ENCODE data around the gene DCLK1. TPM values are rescaled to one million over a fixed set of nuclear protein-coding genes. Genes with fewer than 3 reads are reported as not detected.

DCLK1 gene
- total RNA-seq, 1 experiment from 2014 or later = not detected

DNA sequence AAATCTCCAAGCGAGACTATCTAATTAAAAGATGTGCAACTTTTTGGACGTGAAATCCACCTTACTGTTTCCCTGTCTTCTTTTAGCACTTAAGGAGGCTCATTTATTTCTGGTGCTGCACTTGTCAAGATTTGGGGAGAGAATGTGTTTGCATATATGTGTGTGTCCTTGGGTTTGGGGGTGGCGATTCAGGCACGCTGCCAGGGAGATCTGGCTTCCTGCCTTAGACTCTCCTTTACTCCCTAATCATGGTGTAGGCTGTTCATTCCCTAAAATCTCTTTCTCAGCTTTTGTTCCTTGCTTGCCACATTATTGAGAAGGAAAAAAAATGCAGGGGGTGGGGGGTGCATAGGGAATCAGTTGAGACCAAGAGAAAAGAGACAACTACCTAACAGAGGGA is 271.2 kb downstream of the DCLK1 start:
- no peak overlapping the region for H3K27ac Mint-ChIP-seq (ENCODE audit: unreplicated experiment)
- no peaks in the 10 kb centered on the region for H3K36me3 Mint-ChIP-seq (ENCODE audit: insufficient read depth, unreplicated experiment)

DNA sequence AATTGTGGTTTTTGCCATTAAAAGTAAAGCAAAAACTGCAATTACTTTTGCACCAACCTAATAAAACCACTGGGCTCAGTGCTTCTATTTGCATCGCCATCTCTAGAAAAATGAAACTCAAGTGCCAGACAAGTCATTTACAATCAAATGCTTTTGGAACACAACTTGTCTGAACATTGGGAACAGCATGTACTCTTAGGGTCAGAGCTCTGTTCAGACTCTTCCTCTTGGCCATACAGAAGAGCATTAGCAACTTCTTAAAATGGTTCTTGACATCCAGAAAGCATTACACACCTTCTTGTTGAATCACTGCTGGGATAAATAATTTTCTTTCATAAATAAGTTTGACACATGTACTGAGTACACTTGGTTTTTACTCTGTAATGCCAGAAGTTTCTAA is 272.5 kb downstream of the DCLK1 start:
- no peaks in the 10 kb centered on the region for H3K36me3 Mint-ChIP-seq (ENCODE audit: insufficient read depth, unreplicated experiment)
- no peak overlapping the region for H3K27ac Mint-ChIP-seq (ENCODE audit: unreplicated experiment)

More for the DNA sequence above, 271.2 kb downstream of the DCLK1 start:
- H3K27me3 ChIP-seq (replicated peaks; ENCODE audit: control insufficient read depth, insufficient read depth, low read length) = no peaks in the 10 kb centered on the region
- no peaks in the 10 kb centered on the region for H3K36me3 ChIP-seq (ENCODE audit: control insufficient read depth, insufficient read depth, low read length)
- H3K4me1 ChIP-seq = no peaks in the 10 kb centered on the region
- no TSS peak for BruUV-seq (replicated peaks)
- H3K4me3 Mint-ChIP-seq (ENCODE audit: unreplicated experiment) = no peak overlapping the region
- no peak overlapping the region for H3K4me3 ChIP-seq (ENCODE audit: low read depth, low read length)
- POLR2A ChIA-PET = no interaction called here
- H3K9me3 ChIP-seq = no peaks in the 10 kb centered on the region
- H3K4me1 Mint-ChIP-seq (ENCODE audit: low read depth, unreplicated experiment) = peaks cover 8% of the 10 kb centered on the region
- CTCF ChIA-PET = no interaction called here
- DNase-seq = no peak
- H3K9me3 Mint-ChIP-seq (ENCODE audit: unreplicated experiment) = no peaks in the 10 kb centered on the region
- H3K27me3 Mint-ChIP-seq (ENCODE audit: insufficient read depth, unreplicated experiment) = peaks cover 12% of the 10 kb centered on the region
- TF ChIP-seq, protein P1, sequence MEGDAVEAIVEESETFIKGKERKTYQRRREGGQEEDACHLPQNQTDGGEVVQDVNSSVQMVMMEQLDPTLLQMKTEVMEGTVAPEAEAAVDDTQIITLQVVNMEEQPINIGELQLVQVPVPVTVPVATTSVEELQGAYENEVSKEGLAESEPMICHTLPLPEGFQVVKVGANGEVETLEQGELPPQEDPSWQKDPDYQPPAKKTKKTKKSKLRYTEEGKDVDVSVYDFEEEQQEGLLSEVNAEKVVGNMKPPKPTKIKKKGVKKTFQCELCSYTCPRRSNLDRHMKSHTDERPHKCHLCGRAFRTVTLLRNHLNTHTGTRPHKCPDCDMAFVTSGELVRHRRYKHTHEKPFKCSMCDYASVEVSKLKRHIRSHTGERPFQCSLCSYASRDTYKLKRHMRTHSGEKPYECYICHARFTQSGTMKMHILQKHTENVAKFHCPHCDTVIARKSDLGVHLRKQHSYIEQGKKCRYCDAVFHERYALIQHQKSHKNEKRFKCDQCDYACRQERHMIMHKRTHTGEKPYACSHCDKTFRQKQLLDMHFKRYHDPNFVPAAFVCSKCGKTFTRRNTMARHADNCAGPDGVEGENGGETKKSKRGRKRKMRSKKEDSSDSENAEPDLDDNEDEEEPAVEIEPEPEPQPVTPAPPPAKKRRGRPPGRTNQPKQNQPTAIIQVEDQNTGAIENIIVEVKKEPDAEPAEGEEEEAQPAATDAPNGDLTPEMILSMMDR (IDR thresholded peaks at IDR 0.05; ENCODE audit: insufficient read depth in 1 of 2, low read depth in 1 of 2, low read length in 1 of 2, severe bottlenecking in 1 of 2, unreplicated experiment in 1 of 2) = no peak
- intact Hi-C loops (cut with micrococcal nuclease; ENCODE audit: unreplicated experiment) = no loop called here

DNA sequence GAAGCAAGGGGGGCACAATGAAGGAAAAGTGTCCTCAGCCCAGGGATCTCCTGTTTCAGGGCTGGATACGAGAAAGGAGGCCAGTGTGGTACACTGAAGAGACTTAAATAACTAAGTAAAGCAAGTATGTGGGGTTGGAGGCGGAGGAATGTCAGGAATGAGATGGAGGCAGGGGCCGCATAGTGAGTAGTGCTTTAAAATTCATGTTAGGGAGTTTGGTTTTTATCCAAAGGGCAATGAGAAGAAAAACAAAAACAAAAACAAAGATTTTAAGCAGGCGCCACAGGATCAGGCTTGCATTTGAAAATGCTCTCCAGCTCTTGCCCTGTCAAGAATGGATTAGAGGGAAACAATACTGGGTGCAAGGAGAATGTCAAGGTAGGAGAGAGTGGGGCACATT is 273.4 kb downstream of the DCLK1 start:
- H3K27ac Mint-ChIP-seq (ENCODE audit: unreplicated experiment) = peak overlapping the region; percentile 6

More for the DNA sequence above, 272.5 kb downstream of the DCLK1 start:
- H3K4me3 Mint-ChIP-seq (ENCODE audit: unreplicated experiment) = no peak overlapping the region
- peaks cover 16% of the 10 kb centered on the region for H3K27me3 Mint-ChIP-seq (ENCODE audit: insufficient read depth, unreplicated experiment)
- H3K4me1 Mint-ChIP-seq (ENCODE audit: low read depth, unreplicated experiment) = peaks cover 8% of the 10 kb centered on the region
- Histone ChIP-seq H3K4me1 (no peaks in the 10 kb centered on the region), H3K4me3 (ENCODE audit: low read depth, low read length) (no peak overlapping the region), H3K9me3 (no peaks in the 10 kb centered on the region), H3K36me3 (ENCODE audit: control insufficient read depth, insufficient read depth, low read length) (no peaks in the 10 kb centered on the region), H3K27me3 (replicated peaks; ENCODE audit: control insufficient read depth, insufficient read depth, low read length) (no peaks in the 10 kb centered on the region)
- TF ChIP-seq, protein P1 (IDR thresholded peaks at IDR 0.05; ENCODE audit: insufficient read depth in 1 of 2, low read depth in 1 of 2, low read length in 1 of 2, severe bottlenecking in 1 of 2, unreplicated experiment in 1 of 2) = no peak
- intact Hi-C loops (cut with micrococcal nuclease; ENCODE audit: unreplicated experiment) = no loop called here
- H3K9me3 Mint-ChIP-seq (ENCODE audit: unreplicated experiment) = no peaks in the 10 kb centered on the region
- CTCF ChIA-PET = no interaction called here
- BruUV-seq (replicated peaks) = no TSS peak
- POLR2A ChIA-PET = no interaction called here
- DNase-seq = no peak

More for the DNA sequence above, 273.4 kb downstream of the DCLK1 start:
- POLR2A ChIA-PET = no interaction called here
- DNase-seq = no peak
- Mint-ChIP-seq H3K4me1 (ENCODE audit: low read depth, unreplicated experiment) (peaks cover 8% of the 10 kb centered on the region), H3K4me3 (ENCODE audit: unreplicated experiment) (no peak overlapping the region), H3K9me3 (ENCODE audit: unreplicated experiment) (no peaks in the 10 kb centered on the region), H3K36me3 (ENCODE audit: insufficient read depth, unreplicated experiment) (no peaks in the 10 kb centered on the region), H3K27me3 (ENCODE audit: insufficient read depth, unreplicated experiment) (peaks cover 17% of the 10 kb centered on the region)
- Histone ChIP-seq H3K9me3 (no peaks in the 10 kb centered on the region), H3K4me1 (no peaks in the 10 kb centered on the region), H3K36me3 (ENCODE audit: control insufficient read depth, insufficient read depth, low read length) (no peaks in the 10 kb centered on the region), H3K4me3 (ENCODE audit: low read depth, low read length) (no peak overlapping the region), H3K27me3 (replicated peaks; ENCODE audit: control insufficient read depth, insufficient read depth, low read length) (no peaks in the 10 kb centered on the region)
- intact Hi-C loops (cut with micrococcal nuclease; ENCODE audit: unreplicated experiment) = no loop called here
- TF ChIP-seq, protein P1 (IDR thresholded peaks at IDR 0.05; ENCODE audit: insufficient read depth in 1 of 2, low read depth in 1 of 2, low read length in 1 of 2, severe bottlenecking in 1 of 2, unreplicated experiment in 1 of 2) = no peak
- BruUV-seq (replicated peaks) = no TSS peak
- CTCF ChIA-PET = no interaction called here
